Panc1 (cell line): ENCODE data around the gene GNAO1.

Source experiments
- POLR2AphosphoS5 ChIP-seq: IDR thresholded peaks from 2 replicates; pipeline ENCODE4 v1.6.1; 2012; ENCODE audit warnings: mild to moderate bottlenecking, low read depth, low read length, moderate library complexity
- TF ChIP-seq, protein P1 (sequence below): fragments of 450-650 bp; IDR thresholded peaks from 2 replicates; pipeline ENCODE4 v1.5.1; 2017; ENCODE audit warnings: mild to moderate bottlenecking

DNA sequence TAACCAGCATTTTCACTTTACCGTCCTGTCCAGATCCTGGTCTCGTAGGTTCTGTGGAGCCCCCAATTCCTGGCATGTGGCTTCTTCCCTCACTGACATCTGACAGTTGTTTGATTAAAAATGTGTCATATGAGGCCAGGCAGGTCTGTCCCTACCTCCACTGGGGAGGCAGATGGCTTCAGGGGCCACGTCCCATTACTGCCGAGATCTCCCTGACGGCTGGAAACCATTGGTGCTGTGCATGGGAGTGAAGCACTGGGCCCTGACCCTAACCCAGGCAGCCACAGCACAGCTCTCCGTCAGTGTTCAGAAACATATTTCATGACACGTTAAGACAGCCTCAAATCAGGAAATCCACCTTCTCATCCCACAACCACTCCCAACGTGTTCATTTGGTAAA is 77.5 kb downstream of the GNAO1 start:
- TF ChIP-seq, protein P1, sequence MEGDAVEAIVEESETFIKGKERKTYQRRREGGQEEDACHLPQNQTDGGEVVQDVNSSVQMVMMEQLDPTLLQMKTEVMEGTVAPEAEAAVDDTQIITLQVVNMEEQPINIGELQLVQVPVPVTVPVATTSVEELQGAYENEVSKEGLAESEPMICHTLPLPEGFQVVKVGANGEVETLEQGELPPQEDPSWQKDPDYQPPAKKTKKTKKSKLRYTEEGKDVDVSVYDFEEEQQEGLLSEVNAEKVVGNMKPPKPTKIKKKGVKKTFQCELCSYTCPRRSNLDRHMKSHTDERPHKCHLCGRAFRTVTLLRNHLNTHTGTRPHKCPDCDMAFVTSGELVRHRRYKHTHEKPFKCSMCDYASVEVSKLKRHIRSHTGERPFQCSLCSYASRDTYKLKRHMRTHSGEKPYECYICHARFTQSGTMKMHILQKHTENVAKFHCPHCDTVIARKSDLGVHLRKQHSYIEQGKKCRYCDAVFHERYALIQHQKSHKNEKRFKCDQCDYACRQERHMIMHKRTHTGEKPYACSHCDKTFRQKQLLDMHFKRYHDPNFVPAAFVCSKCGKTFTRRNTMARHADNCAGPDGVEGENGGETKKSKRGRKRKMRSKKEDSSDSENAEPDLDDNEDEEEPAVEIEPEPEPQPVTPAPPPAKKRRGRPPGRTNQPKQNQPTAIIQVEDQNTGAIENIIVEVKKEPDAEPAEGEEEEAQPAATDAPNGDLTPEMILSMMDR, result no peak
- TF ChIP-seq POLR2AphosphoS5, result no peak
